ENCODE measurements around the gene ALKBH6.

The ALKBH6 gene

GRCh38 chr19:35973487-35973886 lies 40.5 kb downstream of the ALKBH6 start:
- Mint-ChIP-seq H3K27me3 (peaks cover 8% of the 10 kb centered on the region), H3K27ac (no peak overlapping the region), H3K36me3 (ENCODE audit: low read depth) (no peaks in the 10 kb centered on the region), H3K4me3 (no peak overlapping the region), H3K4me1 (ENCODE audit: low read depth) (peaks cover 5% of the 10 kb centered on the region), H3K9me3 (no peaks in the 10 kb centered on the region)
- no peak for DNase-seq

- Mint-ChIP-seq H3K27me3 (peaks cover 6% of the 10 kb centered on the region), H3K27ac (no peak overlapping the region), H3K36me3 (ENCODE audit: low read depth) (no peaks in the 10 kb centered on the region)
Measured at GRCh38 chr19:35966771-35967170, 47.2 kb downstream of the ALKBH6 start.

GRCh38 chr19:35963514-35963913 lies 50.5 kb downstream of the ALKBH6 start:
- Mint-ChIP-seq H3K27ac (no peak overlapping the region), H3K4me3 (no peak overlapping the region), H3K4me1 (ENCODE audit: low read depth) (peaks cover 16% of the 10 kb centered on the region), H3K27me3 (peaks cover 6% of the 10 kb centered on the region), H3K9me3 (no peaks in the 10 kb centered on the region), H3K36me3 (ENCODE audit: low read depth) (no peaks in the 10 kb centered on the region)
- DNase-seq = no peak

More at GRCh38 chr19:35966771-35967170, 47.2 kb downstream of the ALKBH6 start:
- H3K4me1 Mint-ChIP-seq (ENCODE audit: low read depth) = peaks cover 6% of the 10 kb centered on the region
- no peak overlapping the region for H3K4me3 Mint-ChIP-seq
- no peak for DNase-seq
- no peaks in the 10 kb centered on the region for H3K9me3 Mint-ChIP-seq

- Mint-ChIP-seq H3K4me3 (no peak overlapping the region), H3K9me3 (peaks cover 3% of the 10 kb centered on the region), H3K27ac (no peak overlapping the region), H3K27me3 (peaks cover 4% of the 10 kb centered on the region), H3K4me1 (ENCODE audit: low read depth) (peaks cover 30% of the 10 kb centered on the region), H3K36me3 (ENCODE audit: low read depth) (no peaks in the 10 kb centered on the region)
- DNase-seq = no peak
Measured at GRCh38 chr19:35960432-35960972, 53.5 kb downstream of the ALKBH6 start.

- peaks cover 3% of the 10 kb centered on the region for H3K27me3 Mint-ChIP-seq
- peaks cover 34% of the 10 kb centered on the region for H3K4me1 Mint-ChIP-seq (ENCODE audit: low read depth)
- H3K36me3 Mint-ChIP-seq (ENCODE audit: low read depth) = no peaks in the 10 kb centered on the region
- H3K9me3 Mint-ChIP-seq = peaks cover 3% of the 10 kb centered on the region
- no peak for DNase-seq
- no peak overlapping the region for H3K4me3 Mint-ChIP-seq
- H3K27ac Mint-ChIP-seq = no peak overlapping the region
Measured at GRCh38 chr19:35959968-35960320, 54.1 kb downstream of the ALKBH6 start.
